HEK293T (cell line): ENCODE data around the gene C16orf54.
A peak's percentile ranks its signal among the peaks of the same experiment; 100 is the strongest.
"Not testable (repeated sequence)": the region's sequence is repeated elsewhere in the genome, so short reads cannot be mapped to it uniquely, and the experiment has no call there.

Experiments
- CTCF ChIA-PET: fragments of 350-600 bp; formaldehyde crosslinking; extraction: SDS; loops from one replicate; lab custom pipeline; 2021; ENCODE audit warnings: antibody characterized with exemption, inconsistent platforms; lab: Yijun Ruan, JAX
- POLR2A ChIA-PET: fragments of 350-600 bp; formaldehyde crosslinking; extraction: SDS; loops from one replicate; lab custom pipeline; 2020; ENCODE audit warnings: antibody characterized with exemption, inconsistent platforms; lab: Yijun Ruan, JAX
- DNase-seq: peaks from one replicate; pipeline ENCODE4 v3.0.0; 2012; ENCODE audit warnings: mixed read lengths; ENCODE audit errors: extremely low spot score
- ARNT ChIP-seq: fragments of 450-650 bp; IDR thresholded peaks from 2 replicates; pipeline ENCODE4 v1.6.1; 2017; ENCODE audit warnings: mild to moderate bottlenecking
- BHLHE40 ChIP-seq: fragments of 450-650 bp; IDR thresholded peaks from 2 replicates; pipeline ENCODE4 v1.6.1; 2016; ENCODE audit warnings: mild to moderate bottlenecking, moderate library complexity, borderline replicate concordance
- CTBP1 ChIP-seq: fragments of 450-650 bp; IDR thresholded peaks from 2 replicates; pipeline ENCODE4 v1.6.1; 2016; ENCODE audit warnings: borderline replicate concordance
- ELF4 ChIP-seq: fragments of 450-650 bp; IDR thresholded peaks from 2 replicates; pipeline ENCODE4 v1.6.1; 2017; ENCODE audit warnings: antibody characterized with exemption
- FOXA1 ChIP-seq: fragments of 450-650 bp; IDR thresholded peaks from 2 replicates; pipeline ENCODE4 v1.6.1; 2016; ENCODE audit warnings: mild to moderate bottlenecking
- FOXK2 ChIP-seq: fragments of 450-650 bp; IDR thresholded peaks from 2 replicates; pipeline ENCODE4 v1.6.1; 2016; ENCODE audit warnings: mild to moderate bottlenecking
- FOXM1 ChIP-seq: fragments of 450-650 bp; IDR thresholded peaks from 2 replicates; pipeline ENCODE4 v1.6.1; 2017; ENCODE audit warnings: mild to moderate bottlenecking, borderline replicate concordance
- HDGF ChIP-seq: fragments of 450-650 bp; IDR thresholded peaks from 2 replicates; pipeline ENCODE4 v1.6.1; 2017; ENCODE audit warnings: antibody characterized with exemption, borderline replicate concordance
- L3MBTL2 ChIP-seq: fragments of 450-650 bp; conservative IDR thresholded peaks from 2 replicates; pipeline ENCODE4 v1.6.1; 2016; ENCODE audit warnings: mild to moderate bottlenecking
- LEF1 ChIP-seq: fragments of 450-650 bp; IDR thresholded peaks from 2 replicates; pipeline ENCODE4 v1.6.1; 2017; ENCODE audit warnings: mild to moderate bottlenecking, borderline replicate concordance
- NFRKB ChIP-seq: fragments of 450-650 bp; IDR thresholded peaks from 2 replicates; pipeline ENCODE4 v1.6.1; 2016; ENCODE audit warnings: mild to moderate bottlenecking, moderate library complexity
- PKNOX1 ChIP-seq: fragments of 450-650 bp; IDR thresholded peaks from 2 replicates; pipeline ENCODE4 v1.6.1; 2016
- SP1 ChIP-seq: fragments of 450-650 bp; IDR thresholded peaks from 2 replicates; pipeline ENCODE4 v1.6.1; 2017
- SUZ12 ChIP-seq: fragments of 450-650 bp; IDR thresholded peaks from 2 replicates; pipeline ENCODE4 v1.6.1; 2016; ENCODE audit warnings: mild to moderate bottlenecking
- TARDBP ChIP-seq: fragments of 450-650 bp; IDR thresholded peaks from 2 replicates; pipeline ENCODE4 v1.6.1; 2016
- ZNF384 ChIP-seq: fragments of 450-650 bp; IDR thresholded peaks from 2 replicates; pipeline ENCODE4 v1.6.1; 2016

The C16orf54 gene

GRCh38 chr16:29717113-29717512 lies 28.7 kb downstream of the C16orf54 start:
- no peak for DNase-seq
- CTCF ChIA-PET = no interaction called here
- no peak for TF ChIP-seq HDGF
- no peak for TF ChIP-seq ELF4
- TF ChIP-seq SUZ12 = no peak
- TF ChIP-seq ZNF384 = no peak
- TF ChIP-seq L3MBTL2 = no peak
- no peak for TF ChIP-seq FOXA1
- no peak for TF ChIP-seq FOXK2
- TF ChIP-seq BHLHE40 = no peak
- TF ChIP-seq CTBP1 = no peak
- TF ChIP-seq LEF1 = no peak
- no peak for TF ChIP-seq FOXM1
- no peak for TF ChIP-seq TARDBP
- TF ChIP-seq ARNT = no peak
- no peak for TF ChIP-seq NFRKB
- TF ChIP-seq SP1 = no peak
- TF ChIP-seq PKNOX1 = no peak
- POLR2A ChIA-PET = no interaction called here

GRCh38 chr16:29714972-29715371 lies 30.8 kb downstream of the C16orf54 start:
- DNase-seq = no peak
- CTCF ChIA-PET = interaction anchor here (0.6 to 1.3 kb wide), 2 partner anchors 13 to 685 kb away, joined by 3 to 4 read pairs; no protein-coding TSS in a partner anchor
- POLR2A ChIA-PET = no interaction called here
- TF ChIP-seq L3MBTL2 = no peak
- no peak for TF ChIP-seq ARNT
- no peak for TF ChIP-seq PKNOX1
- no peak for TF ChIP-seq NFRKB
- TF ChIP-seq TARDBP = no peak
- TF ChIP-seq FOXA1 = no peak
- TF ChIP-seq FOXK2 = no peak

- TF ChIP-seq ELF4 = no peak
- no peak for TF ChIP-seq PKNOX1
- TF ChIP-seq NFRKB = no peak
- no peak for TF ChIP-seq TARDBP
- TF ChIP-seq FOXA1 = no peak
- TF ChIP-seq FOXM1 = no peak
- no peak for TF ChIP-seq ARNT
- TF ChIP-seq FOXK2 = no peak
- no peak for TF ChIP-seq SUZ12
- TF ChIP-seq HDGF = no peak
- TF ChIP-seq ZNF384 = no peak
- no peak for TF ChIP-seq SP1
- no peak for TF ChIP-seq BHLHE40
- no peak for TF ChIP-seq L3MBTL2
- TF ChIP-seq LEF1 = no peak
- DNase-seq = no peak
- POLR2A ChIA-PET = no interaction called here
- CTCF ChIA-PET = interaction anchor here (0.6 to 1.3 kb wide), 4 partner anchors 9 to 684 kb away, joined by 3 to 4 read pairs (median 4); no protein-coding TSS in a partner anchor
Observed at GRCh38 chr16:29714396-29714795, 31.4 kb downstream of the C16orf54 start.

GRCh38 chr16:29712809-29713208 lies 33.0 kb downstream of the C16orf54 start:
- CTCF ChIA-PET = interaction anchor here (1.0 kb wide), 1 partner anchor 17 kb away, joined by 3 read pairs; no protein-coding TSS in a partner anchor
- DNase-seq = no peak
- no peak for TF ChIP-seq PKNOX1
- no peak for TF ChIP-seq CTBP1
- no peak for TF ChIP-seq FOXM1
- no peak for TF ChIP-seq L3MBTL2
- TF ChIP-seq ELF4 = no peak
- no peak for TF ChIP-seq FOXA1
- TF ChIP-seq BHLHE40 = no peak
- TF ChIP-seq ZNF384 = no peak
- no peak for TF ChIP-seq SUZ12
- TF ChIP-seq FOXK2 = no peak
- no peak for TF ChIP-seq TARDBP
- no peak for TF ChIP-seq ARNT
- TF ChIP-seq HDGF = no peak
- no peak for TF ChIP-seq LEF1
- TF ChIP-seq NFRKB = no peak
- TF ChIP-seq SP1 = no peak
- POLR2A ChIA-PET = no interaction called here

GRCh38 chr16:29710227-29711219 lies 35.3 kb downstream of the C16orf54 start:
- no peak for TF ChIP-seq LEF1
- peak; percentile 91 for TF ChIP-seq L3MBTL2
- no peak for TF ChIP-seq CTBP1
- no peak for TF ChIP-seq ELF4
- TF ChIP-seq ZNF384 = no peak
- peak; percentile 53 for DNase-seq
- ChIA-PET POLR2A (interaction anchor here (1.0 kb wide), 1 partner anchor 80 kb away, joined by 4 read pairs; the partner anchor contains the start of gene KIF22), CTCF (interaction anchor here (0.7 kb wide), 1 partner anchor 119 kb away, joined by 4 read pairs; no protein-coding TSS in a partner anchor)

- not testable (repeated sequence) for DNase-seq
- ChIA-PET POLR2A (interaction anchor here (1.0 kb wide), 1 partner anchor 80 kb away, joined by 4 read pairs; the partner anchor contains the start of gene KIF22), CTCF (interaction anchor here (0.7 kb wide), 1 partner anchor 120 kb away, joined by 4 read pairs; no protein-coding TSS in a partner anchor)
Observed at GRCh38 chr16:29709657-29710056, 36.1 kb downstream of the C16orf54 start.
